RCC 7860 (cell line): ENCODE results near the gene FBXW5.

Experiments used
- DNase-seq: peaks from one replicate; pipeline ENCODE4 v3.0.0-alpha.2; 2015; ENCODE audit warnings: low spot score
- FAIRE-seq: peaks from 2 replicates; lab custom pipeline; 2012; peaks lifted over from hg19 to GRCh38; lab: Jason Lieb, UNC

Gene FBXW5

GRCh38 chr9:136950656-136951276 is 6.2 kb upstream of the FBXW5 start:
- DNase-seq (no peak), FAIRE-seq (no peak)

DNA sequence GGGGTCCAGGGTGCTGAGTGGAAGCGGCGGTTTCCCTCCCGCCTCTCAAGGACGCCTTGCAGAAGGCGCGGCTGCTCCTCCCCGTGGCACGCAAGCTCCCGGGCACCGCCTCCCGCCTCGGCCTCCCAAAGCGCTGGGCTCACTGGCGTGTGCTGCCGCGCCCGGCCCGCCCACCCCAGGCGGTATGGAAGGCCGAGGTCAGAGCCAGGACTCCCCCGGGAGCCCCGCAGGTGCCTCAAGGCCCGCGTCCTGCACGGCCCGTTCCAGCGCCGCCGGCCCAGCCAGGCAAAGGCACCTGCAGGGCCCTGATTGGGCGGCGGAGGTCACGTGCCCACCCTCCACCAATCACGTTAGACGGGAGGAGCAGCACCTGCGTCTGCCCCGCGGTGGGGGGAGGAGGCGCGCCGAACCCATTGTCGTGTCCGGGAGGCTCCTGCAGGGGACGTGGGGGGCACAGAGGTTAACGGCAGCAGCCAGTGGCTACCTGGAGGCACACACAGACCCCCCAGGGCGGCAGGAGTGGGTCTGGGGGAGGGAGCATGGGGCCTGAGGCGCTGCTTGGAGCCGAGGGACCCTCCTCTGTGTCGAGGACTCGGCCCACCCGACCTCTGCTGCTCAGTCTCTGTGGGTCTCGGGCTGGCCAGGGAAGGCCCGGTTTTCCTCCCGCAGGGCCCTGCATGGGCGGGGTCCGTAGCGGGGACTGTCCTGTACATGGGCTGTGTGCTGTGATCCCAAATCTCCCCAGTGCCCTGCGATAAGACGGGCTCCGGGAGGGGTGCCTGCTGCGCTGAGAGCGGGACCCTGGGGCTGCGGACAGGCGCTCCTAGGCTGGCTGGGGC is 5.5 kb upstream of the FBXW5 start:
- peak; percentile 85 for DNase-seq
- FAIRE-seq, result no peak

DNA sequence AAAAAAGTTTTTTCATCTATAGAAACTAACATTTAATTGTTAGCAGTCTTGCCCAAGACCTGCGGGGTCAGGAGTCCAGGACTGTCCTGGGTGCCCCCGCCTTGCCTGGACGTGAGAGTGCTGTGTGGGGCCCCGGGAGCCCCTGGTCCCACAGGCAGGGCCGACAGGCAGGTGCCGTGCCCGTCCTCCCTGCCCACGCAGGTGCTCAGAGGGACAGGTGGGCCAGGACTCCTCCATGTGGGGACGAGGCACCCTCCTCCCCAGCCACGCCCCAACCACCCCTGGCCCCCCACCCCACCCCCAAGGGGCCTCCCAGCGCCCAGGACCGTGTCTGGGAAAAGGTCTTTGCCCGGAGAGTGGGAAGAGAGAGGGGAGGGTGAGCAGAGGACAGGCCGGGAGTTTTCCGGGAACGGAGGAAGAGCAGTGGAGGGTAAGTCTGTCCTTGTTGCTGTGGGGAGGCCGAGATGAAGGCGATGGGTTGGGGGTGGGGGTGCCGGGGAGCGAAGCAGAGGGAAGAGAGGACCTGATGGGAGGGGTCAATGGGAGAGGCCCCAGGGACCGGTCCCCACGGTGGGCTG is 4.8 kb upstream of the FBXW5 start:
- no peak for DNase-seq
- FAIRE-seq, result no peak

DNA sequence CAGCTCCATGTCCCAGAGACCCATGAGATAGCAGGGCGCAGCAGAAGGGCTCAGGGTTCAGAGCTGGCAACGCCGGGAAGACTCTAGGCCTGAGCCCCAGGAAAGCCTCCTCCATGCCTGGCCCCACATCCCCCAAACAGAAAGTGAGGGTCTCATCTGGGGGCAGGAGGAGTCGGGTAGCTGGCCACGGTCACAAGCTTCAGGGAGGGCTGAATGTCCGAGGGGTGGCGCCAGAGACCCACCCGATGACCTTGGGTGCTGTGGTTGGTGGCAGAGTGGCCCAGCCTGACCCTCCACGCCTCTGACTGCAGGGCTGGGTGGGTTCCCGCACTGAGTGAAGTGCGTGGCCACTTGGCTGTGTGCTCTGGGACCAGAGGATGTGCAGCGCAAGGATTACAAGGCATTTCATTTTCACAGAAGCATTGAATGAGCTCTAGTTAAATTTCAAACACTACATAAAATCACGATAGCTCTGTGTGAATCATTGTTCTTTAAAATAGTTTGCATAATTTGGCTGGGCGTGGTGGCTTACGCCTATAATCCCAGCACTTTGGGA is 3.5 kb upstream of the FBXW5 start:
- no peak for FAIRE-seq

DNA sequence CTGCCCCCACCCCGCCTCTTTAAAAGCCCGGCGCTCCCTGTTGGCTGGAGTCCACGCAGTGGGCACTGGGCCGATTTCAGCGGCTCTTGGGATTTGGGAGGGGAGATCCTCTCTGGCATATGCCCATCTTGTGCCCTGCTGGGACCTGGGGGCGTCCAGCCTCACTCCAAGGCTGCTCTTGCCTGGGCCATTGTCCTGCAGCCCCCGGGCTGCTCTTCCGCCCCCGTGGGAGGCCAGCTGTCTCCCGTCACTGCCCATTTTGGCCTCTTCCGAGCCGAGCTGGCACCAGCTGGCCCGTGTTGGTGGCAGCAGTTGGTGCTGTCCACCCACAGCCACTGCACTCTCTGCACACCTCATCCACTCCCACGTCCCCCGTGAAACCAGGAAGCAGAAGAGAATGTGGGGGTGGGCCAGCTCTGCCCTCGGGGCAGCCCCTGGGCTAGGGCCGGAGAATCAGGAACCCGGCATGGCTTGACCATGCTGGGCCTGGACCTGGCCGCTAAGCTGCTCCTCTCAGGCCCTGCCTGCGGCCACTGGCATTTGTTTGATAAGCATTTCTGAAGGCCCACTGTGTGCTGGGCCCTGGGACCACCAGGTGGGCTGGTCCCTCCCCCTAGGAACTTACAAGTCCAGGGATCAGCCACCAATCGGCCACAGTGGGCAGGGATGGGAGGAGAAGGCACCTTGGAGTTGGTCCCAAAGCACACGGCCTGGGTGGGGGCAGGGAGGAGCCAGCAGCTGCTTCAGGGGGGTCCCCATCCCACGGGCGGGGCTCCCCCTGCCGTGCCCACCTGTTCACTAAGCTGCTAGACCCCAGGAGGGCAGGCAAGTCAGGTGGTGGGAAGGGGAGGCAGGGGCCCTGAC is 2.7 kb upstream of the FBXW5 start:
- FAIRE-seq (no peak), DNase-seq (no peak)

More for the DNA sequence above, 3.5 kb upstream of the FBXW5 start:
- no peak for DNase-seq

DNA sequence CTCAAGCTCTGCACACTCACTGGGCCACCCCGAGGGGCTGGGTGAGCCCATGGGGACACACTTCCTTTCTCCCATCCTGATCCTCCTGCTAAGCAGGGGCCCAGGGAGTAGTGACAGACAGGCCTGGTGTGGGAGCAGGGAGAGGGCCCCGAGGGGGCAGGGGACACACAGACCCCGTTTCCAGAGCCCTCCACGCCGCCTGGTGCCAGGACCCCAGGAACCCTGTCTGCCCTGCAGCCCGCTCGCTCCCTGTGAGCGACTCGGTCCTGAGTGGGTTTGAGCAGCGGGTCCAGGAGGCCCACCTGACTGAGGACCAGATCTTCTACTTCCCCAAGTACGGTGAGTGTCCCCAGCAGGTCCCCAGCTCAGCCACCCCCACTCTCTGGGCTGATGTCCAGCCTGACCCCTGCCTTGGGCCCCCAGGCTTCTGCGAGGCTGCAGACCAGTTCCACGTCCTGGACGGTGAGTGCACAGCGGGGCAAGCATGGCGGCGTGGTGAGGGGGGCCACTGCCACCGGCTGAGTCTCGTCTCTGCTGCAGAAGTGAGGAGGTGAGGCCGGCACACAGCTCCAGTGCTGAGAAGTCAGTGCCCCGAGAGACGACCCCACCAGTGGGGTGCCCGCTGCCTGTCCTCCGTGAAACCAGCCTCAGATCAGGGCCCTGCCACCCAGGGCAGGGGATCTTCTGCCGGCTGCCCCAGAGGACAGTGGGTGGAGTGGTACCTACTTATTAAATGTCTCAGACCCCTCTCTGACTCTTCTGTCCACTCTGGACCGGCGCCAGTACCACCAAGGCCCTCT is 1.9 kb upstream of the FBXW5 start:
- FAIRE-seq (no peak), DNase-seq (no peak)

DNA sequence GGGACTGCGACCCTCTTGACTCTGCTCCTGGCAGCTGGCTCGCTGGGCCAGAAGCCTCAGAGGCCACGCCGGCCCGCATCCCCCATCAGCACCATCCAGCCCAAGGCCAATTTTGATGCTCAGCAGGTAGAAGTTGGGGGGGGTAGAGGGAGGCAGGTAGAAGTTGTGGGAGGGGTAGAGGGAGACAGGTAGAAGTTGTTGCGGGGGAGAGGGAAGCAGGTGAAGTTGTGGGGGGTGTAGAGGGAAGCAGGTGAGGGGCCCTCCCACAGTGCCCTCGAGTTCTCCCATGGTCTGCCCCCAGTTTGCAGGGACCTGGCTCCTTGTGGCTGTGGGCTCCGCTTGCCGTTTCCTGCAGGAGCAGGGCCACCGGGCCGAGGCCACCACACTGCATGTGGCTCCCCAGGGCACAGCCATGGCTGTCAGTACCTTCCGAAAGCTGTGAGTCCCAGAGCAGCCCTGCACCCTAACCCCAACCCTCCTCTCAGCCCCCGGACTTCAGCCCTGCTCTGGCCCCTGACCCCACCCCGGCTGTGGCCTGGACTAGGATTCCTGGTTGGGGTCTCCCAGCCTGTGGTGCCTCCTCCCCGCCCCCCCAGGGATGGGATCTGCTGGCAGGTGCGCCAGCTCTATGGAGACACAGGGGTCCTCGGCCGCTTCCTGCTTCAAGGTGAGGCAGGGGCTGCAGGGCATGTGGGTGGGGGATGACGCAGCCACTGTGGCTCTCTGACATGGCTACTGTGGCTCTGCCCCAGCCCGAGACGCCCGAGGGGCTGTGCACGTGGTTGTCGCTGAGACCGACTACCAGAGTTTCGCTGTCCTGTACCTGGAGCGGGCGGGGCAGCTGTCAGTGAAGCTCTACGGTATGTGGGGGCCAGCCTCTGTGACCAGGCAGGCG is 1.0 kb upstream of the FBXW5 start:
- no peak for FAIRE-seq
- DNase-seq, result no peak

DNA sequence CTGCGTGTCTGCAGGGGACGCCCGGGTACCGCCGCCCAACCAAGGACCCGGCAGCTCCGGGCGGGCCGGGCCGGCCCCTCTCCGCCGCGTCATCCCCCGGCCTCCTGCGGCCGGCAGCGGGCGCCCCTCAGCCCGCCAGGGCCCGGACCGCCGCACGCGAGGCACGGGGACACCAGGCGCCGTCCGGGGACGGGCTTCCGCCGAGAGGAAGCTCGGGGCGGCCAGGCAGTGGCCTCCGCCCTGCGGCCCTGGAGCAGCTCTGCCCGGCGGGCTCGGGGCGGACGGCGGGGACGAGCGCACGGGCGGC is 373 bp downstream of the FBXW5 start:
- DNase-seq (no peak), FAIRE-seq (no peak)

GRCh38 chr9:136943291-136944211 is 987 bp downstream of the FBXW5 start:
- FAIRE-seq, result no peak
- DNase-seq, result peak; percentile 23

GRCh38 chr9:136942881-136943230 is 1.7 kb downstream of the FBXW5 start:
- FAIRE-seq, result no peak

DNA sequence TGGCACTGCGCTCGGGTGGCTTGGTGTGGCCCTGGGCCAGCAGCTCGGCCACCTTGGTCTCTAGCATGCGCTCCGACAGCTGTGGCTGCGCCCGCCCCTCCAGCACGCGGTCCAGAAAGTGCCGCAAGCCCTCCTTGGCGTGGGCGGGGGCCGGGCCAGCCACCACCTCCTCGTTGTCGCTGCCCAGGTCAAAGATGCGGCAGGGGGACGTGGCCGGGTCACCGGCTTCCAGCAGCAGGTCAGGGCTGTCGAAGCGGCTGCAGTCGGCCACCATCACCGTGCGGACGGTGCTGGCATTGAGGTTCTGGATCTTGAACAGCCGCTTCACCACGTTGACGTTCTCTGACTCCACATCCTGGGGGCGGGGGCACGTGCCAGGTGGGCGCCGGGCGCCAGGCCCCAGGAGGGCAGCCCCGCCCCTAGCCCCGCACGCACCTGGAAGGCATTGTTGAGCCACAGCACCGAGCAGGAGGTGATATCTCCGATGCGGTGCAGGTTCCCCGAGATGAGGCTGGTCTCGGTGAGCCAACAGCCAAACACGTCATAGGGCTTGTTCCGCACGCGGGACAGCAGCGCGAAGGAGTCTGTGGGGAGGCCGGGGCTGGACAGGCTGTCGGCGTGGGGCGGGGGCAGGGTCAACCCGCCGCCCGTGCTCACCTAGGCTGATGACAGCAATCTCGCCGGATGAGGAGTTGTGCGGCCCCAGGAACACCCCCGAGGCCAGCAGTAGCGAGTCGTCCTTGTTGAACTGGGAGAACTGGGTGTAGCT is 2.2 kb downstream of the FBXW5 start:
- DNase-seq, result no peak
- FAIRE-seq, result no peak

More at GRCh38 chr9:136942881-136943230, 1.7 kb downstream of the FBXW5 start:
- no peak for DNase-seq

GRCh38 chr9:136941231-136942111 is 3.1 kb downstream of the FBXW5 start:
- FAIRE-seq (no peak), DNase-seq (no peak)

GRCh38 chr9:136940526-136941230 is 3.9 kb downstream of the FBXW5 start:
- DNase-seq (no peak), FAIRE-seq (no peak)

DNA sequence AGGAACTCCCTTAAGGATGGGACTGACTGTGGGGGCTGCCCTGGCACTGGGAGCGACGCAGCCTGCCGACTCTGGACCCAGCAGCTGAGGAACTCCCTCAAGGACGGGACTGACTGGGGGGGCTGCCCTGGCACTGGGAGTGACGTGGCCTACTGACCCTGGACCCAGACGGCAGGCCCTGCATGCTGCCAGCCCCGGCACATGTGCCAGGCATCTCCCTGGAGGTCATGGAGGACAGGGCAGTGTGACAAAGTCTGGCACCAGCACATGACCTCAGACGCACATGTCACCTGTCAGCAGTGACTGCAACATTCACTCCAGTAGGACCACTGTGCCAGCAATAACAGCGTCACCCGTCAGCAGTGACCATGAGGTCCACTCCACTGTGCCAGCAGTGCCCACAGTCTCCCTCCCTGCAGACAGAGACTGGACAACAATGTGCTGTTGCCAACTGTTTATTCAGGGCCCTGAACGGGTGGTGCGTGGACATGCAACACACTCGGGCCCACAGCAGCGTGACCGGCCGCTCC is 4.5 kb downstream of the FBXW5 start:
- FAIRE-seq (no peak), DNase-seq (no peak)

GRCh38 chr9:136939431-136939995 is 5.0 kb downstream of the FBXW5 start:
- FAIRE-seq, result no peak
- DNase-seq, result no peak
